Sciatic nerve (tissue), 2 donors: Measurements from ENCODE around the gene EFHC2. TPM values are rescaled to one million over a fixed set of nuclear protein-coding genes. Genes with fewer than 3 reads are reported as not detected.
A peak's percentile ranks its signal among the peaks of the same experiment; 100 is the strongest.

Source experiments
- ATAC-seq: fragments of 200-7000 bp; cut with Tn5 transposase; one replicate; pipeline ENCODE4 v1.9.1; 2020; ENCODE audit warnings: mild to moderate bottlenecking, moderate library complexity
- DNase-seq: peaks from one replicate; pipeline ENCODE4 v3.0.0-alpha.2; 2020; ENCODE audit warnings: low spot score
- intact Hi-C: fragments of 100-400 bp; cut with DNase I; formaldehyde crosslinking; loops from one replicate; pipeline ENCODE4 v1.14.2; 2022
- total RNA-seq: library from RNA; stranded (reverse); fragmentation: NEBNext Ultra II Directional; extraction: Animal tissue kit (Norgen Biotek cat#: 25700); gene quantifications from one replicate; pipeline ENCODE4 v1.2.1, GENCODE V29; 2021
- donor health status: DM: no; HTN: no; CAD: no.
- donor health status: DM: no; HTN: no; CAD: no.

The EFHC2 gene, protein sequence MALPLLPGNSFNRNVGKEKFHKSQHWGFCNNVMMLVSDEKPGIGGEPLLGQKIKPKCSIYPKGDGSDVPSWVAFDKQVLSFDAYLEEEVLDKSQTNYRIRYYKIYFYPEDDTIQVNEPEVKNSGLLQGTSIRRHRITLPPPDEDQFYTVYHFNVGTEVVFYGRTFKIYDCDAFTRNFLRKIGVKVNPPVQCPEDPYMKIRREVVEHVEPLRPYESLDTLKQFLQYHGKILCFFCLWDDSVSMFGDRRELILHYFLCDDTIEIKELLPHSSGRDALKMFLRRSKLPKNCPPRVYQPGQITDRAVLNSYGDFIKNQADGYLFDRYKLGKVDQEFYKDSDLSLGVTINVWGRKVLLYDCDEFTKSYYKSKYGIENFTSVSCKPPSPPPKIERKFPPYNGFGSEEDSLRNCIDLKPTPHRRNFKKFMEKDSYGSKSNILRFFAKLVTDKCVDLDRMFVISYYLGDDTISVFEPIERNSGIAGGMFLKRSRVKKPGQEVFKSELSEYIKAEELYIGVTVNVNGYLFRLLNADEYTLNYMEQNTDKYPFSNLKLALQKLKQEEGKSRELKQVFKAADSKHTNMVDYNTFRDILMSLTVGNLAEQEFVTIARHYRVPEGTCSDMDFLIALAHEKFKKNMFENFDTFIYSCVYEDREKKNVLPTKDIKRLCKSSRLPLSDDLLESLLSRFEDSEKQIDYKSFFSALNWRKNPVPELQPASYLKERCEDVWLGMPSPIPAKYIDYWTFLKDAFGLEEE
- total RNA-seq: 2.0 TPM

DNA sequence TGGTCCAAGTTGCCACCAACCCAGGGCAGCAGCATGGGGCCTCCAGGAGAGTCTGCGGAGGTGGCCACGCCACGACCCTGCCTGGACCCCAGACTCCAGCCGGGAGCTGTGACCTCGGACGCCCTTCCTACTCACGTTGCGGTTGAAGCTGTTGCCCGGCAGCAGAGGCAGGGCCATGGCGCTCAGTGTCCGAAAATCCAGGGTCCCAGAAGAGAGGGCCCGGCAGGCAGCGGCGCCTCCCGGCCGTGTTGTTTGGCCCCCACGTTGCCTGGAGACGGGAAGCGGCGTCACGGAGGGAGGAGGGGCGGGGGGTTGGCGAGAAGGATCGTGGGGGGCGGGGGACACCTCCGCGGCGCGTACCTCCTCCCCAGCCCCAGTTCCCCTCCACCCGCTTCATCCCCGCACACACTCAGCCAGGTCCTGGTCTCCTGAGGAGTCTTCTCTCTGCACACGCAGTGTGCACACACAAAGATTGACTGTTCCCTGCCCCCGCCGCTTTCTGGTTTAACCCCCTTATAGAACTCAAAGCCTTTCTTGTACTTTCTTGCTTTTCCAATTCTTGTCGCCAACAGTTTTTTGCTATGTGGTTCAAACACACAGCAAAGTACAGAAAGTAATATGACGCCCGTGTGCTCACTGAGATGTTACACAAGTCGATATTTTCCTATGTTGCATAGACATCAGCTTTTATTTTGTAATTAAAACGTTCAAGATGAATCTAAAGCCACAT lies at the start of gene EFHC2:
Gene EFHC2, minus strand, starts transcription at position 261 of the 730 bp plus-strand sequence. Its CDS starts 84 bp downstream, at position 177.
- peak; percentile 69 for DNase-seq
- peak; percentile 84 for ATAC-seq
- intact Hi-C loops: no loop called here

- intact Hi-C loops: no loop called here
- no peak for DNase-seq
- ATAC-seq: no peak
Measured at GRCh38 chrX:44392767-44393166, 49.3 kb upstream of the EFHC2 start.

DNA sequence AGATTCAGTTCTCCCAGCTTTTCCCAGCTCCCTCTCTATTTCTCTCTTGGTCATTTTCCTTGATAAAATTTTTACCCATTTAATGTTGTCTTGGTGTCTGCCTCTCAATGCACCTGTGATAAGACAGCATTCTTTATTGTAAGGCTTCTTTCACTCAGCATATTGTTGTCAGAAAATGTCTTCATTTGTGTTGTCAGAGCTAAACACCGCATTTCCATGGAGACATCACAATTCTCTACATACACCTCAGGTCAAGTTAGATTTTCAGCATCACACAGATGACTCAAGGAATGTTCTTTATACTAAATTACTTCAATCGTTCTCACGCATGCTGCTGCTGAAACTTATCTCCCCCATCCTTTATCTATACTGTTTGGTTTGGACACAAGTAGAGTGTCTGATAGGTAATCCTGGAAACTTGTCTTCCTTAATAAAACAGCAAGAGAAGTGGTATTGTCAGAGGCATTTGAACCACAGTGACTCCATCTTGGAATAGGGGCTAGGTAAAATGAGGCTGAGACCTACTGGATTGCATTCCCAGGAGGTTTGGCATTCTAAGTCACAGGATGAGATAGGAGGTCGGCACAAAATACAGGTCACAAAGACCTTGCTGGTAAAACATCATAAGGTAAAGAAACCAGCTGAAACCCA lies 41.3 kb upstream of the EFHC2 start:
- DNase-seq (no peak), ATAC-seq (no peak)
- intact Hi-C loops: no loop called here

DNA sequence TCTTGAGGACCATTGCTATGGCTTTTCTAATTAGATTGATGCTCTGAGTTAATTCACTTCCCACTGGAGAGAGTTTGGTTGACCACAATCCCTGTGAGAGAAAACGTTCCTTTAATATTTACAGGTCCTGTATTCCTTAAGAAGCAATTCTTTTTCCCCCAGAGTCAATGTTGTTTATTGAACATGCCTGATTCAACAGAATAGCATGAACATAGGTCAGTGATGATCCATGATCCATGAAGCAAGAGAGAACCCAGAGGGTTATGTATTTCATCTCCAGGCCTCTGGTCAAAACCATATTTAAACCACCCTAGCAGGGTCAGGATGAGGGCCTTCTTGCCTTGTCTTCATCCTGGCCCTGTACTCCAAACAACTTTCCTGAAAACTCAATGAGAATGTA lies 39.4 kb upstream of the EFHC2 start:
- no peak for DNase-seq
- intact Hi-C loops: no loop called here
- ATAC-seq: no peak

GRCh38 chrX:44352758-44353157 lies 9.3 kb upstream of the EFHC2 start:
- intact Hi-C loops: no loop called here
- no peak for DNase-seq
- ATAC-seq: no peak

DNA sequence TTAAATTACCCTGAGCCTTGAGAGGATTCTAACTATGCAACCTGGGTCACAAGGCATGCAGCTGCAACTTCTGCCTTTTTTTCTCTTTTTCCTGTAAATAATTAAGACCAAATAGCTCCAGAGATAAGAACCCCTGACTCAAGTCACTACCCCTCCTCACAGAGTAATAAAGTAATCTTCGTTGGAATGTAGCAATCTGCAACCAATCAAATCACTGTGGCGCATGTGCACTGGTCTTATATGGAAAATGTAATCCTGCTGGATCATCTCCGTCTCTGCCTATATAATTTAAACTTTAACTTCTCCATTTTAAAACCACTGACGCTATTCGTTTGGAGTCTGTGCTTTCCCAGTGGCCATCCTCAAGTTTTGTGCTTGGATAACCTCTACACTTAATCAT lies 6.1 kb upstream of the EFHC2 start:
- DNase-seq (no peak), ATAC-seq (no peak)
- intact Hi-C loops: no loop called here

DNA sequence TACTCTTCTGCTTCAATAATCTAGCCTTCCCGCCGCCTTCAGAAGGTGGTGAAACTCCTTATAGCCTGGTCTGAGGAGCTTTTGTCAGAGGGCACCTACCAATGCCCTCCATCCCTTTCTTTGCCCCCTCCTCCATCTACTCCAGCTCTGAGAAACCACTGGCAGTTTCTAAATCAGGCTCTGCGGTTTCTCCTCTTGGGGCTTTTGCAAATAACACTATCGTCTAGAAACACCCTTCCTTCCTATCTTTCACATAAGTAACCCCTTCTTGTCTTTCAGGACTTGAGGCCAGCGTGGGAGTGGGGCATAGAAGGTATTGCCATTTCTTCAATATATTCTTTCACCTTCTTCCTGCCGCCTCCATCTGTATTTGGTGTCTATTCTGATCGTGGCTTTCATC lies 1.2 kb upstream of the EFHC2 start:
- intact Hi-C loops: no loop called here
- DNase-seq: no peak
- no peak for ATAC-seq

DNA sequence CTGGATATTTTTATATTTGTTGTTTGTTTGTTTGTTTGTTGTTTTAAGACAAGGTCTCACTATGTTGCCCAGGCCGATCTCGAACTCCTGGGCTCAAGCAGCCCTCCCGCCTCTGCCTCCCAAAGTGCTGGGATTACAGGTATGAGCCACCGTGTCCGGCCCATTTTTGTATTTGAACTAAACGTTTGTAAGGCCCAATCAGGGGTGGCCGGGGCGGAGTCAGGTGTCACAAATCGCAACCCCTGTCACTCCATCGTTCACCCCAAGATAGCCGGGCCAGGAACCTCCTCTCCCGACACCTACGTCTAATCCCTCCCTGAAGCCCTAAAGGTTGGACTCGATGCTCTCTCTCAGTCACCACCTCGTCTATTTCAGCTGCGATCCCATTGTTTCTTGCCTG lies 722 bp upstream of the EFHC2 start:
- ATAC-seq: peak; percentile 22
- intact Hi-C loops: no loop called here
- no peak for DNase-seq

DNA sequence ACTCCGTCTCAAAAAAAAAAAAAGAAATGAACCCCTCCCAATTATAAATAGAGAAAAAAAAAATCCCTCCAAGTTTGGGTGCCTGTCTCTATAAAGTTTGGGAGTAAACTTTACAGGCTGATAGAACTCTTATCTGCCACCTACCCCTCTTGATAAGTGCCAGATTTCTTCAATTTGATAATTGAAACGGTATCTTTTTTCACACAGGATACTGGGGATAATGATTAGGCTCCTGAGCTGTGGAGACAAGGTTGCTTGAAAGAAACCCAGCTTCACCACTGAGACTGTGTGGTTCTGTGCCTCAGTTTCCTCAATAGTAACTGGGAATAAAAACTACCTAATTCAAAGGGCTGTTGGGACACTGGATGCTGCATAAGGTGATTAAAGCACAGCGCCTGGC lies 606 bp downstream of the EFHC2 start:
- ATAC-seq (no peak), DNase-seq (no peak)
- intact Hi-C loops: no loop called here

- intact Hi-C loops: no loop called here
- no peak for ATAC-seq
- DNase-seq: no peak
Measured at GRCh38 chrX:44338361-44338760, 5.1 kb downstream of the EFHC2 start.

GRCh38 chrX:44332437-44332836 lies 11.0 kb downstream of the EFHC2 start:
- intact Hi-C loops: no loop called here
- ATAC-seq (no peak), DNase-seq (no peak)

DNA sequence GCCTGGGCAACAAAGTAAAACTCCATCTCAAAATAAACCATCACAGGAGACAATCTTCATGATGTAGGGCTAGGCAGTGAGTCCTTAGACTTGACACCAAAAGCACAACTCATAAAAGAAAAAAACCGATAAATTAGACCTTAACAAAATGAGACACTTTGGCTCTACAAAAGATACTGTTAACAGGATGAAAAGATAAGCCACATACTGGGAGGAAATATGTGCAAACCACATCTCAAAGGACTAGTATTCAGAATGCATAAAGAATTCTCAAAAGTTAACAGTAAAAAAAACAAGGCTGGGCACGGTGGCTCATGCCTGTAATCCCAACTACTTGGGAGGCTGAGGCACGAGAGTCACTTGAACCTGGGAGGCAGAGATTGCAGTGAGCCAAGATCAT lies 13.2 kb downstream of the EFHC2 start:
- intact Hi-C loops: no loop called here
- DNase-seq (no peak), ATAC-seq (no peak)

DNA sequence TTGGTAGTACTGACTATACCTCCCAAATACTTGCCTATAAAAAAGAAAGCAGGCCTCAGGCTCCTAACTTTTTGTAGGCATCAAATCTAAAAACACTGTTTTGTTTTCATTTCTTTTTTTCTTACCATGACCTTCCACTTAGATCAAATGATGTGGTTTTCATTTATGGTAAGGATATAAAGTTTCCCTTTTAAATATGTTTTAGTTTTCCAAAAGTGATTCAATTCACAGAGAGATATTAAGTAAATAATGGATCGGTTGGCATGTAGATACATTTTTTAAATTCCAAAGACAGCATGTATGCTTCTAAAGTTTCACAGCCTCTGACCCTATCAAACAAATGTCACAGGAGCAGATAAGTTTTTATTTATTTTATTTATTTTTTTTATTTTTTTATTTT lies 23.9 kb downstream of the EFHC2 start:
- DNase-seq (no peak), ATAC-seq (no peak)

DNA sequence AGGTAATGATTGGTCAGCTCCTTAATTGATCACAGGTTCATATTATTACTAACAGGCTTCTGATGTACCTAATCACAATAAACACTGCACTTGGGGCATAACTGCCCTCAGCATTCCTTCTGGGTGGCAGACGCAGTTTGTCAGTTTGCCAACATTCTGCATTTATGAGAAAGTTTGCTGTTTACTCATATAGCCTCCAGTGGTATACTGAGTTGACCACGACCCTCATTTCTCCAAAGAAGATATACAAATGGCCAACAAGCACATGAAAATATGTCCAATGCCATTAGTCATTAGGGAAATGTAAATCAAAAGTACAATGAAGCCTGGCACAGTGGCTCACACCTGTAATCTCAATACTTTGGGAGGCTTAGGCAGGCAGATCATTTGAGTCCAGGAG lies 26.3 kb downstream of the EFHC2 start:
- DNase-seq (no peak), ATAC-seq (no peak)
- intact Hi-C loops: no loop called here

More for the DNA sequence above, 23.9 kb downstream of the EFHC2 start:
- intact Hi-C loops: no loop called here

GRCh38 chrX:44314808-44315207 lies 28.7 kb downstream of the EFHC2 start:
- DNase-seq (no peak), ATAC-seq (no peak)
- intact Hi-C loops: no loop called here

- intact Hi-C loops: no loop called here
- peak; percentile 39 for ATAC-seq
- DNase-seq: no peak
Measured at GRCh38 chrX:44314259-44314734, 29.2 kb downstream of the EFHC2 start.

- ATAC-seq (no peak), DNase-seq (no peak)
Measured at GRCh38 chrX:44312421-44312820, 31.1 kb downstream of the EFHC2 start.

DNA sequence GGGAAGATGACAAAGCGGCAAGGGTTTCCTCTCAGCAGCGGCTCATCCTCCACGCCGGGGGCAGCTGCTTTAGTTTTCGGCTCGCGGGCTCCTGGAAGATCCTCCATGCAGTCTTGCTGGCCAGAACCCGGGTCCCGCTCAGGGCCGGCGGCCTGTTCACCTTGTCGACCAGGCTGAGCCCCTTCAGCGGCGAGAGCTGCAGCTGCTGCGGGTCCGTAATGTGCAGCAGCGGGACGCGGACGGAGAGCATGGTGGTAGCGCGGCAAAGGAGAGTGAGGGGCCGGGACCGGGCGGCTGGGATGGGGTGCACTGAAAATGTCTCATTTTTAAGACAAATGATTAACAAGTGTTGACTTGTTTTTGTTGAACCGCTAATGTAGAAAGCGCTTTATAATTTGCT lies 33.2 kb downstream of the EFHC2 start:
- DNase-seq: no peak
- no peak for ATAC-seq
- intact Hi-C loops: no loop called here

More at GRCh38 chrX:44312421-44312820, 31.1 kb downstream of the EFHC2 start:
- intact Hi-C loops: no loop called here

- intact Hi-C loops: no loop called here
- no peak for ATAC-seq
- DNase-seq: no peak
Measured at GRCh38 chrX:44308869-44309268, 34.6 kb downstream of the EFHC2 start.
